ENCODE results near the gene CAB39.

GRCh38 chr2:230840301-230840700, 127.7 kb downstream of the CAB39 start:
- TF ChIP-seq CTCF (conservative IDR thresholded peaks at IDR 0.05; ENCODE audit: low read depth, low read length) (no peak), EZH2 (IDR thresholded peaks at IDR 0.05; ENCODE audit: low read length, unreplicated experiment) (no peak)

Data from PC-3 (cell line).